Hepatocyte (in vitro differentiated cells): Measurements from ENCODE around the gene TIMM22.

Experiments
- EZH2 ChIP-seq: fragments of 200-600 bp; sonication (generic); IDR thresholded peaks from 2 replicates; pipeline ENCODE4 v1.6.1; 2016; ENCODE audit warnings: antibody characterized with exemption, mild to moderate bottlenecking, borderline replicate concordance
- EZH2phosphoT487 ChIP-seq: fragments of 200-600 bp; sonication (generic); IDR thresholded peaks from one replicate; pipeline ENCODE4 v1.6.1; 2018; ENCODE audit warnings: antibody characterized with exemption, mild to moderate bottlenecking, low read depth, moderate library complexity; ENCODE audit not compliant: unreplicated experiment, severe bottlenecking
- TF ChIP-seq, protein P1 (sequence below): fragments of 200-600 bp; sonication (generic); IDR thresholded peaks from 2 replicates; pipeline ENCODE4 v1.5.1; 2016; ENCODE audit warnings: antibody characterized with exemption, mild to moderate bottlenecking; ENCODE audit not compliant: poor library complexity

DNA sequence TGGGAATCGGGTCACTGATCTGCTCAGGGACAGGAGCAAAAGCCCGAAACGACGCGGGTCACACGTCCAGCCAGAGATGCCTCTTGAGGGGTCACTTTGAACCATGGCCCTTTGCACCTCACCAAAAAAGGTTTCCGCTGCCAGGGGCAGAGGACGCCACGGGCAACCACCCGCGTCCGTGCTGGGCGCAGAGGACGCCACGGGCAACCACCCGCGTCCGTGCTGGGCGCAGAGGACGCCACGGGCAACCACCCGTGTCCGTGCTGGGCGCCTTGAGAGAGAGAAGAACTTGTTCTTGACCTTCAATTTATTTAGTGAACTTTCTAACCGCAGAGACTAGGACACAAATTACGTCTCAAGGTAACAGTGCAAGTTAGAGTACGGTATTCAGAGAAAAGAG lies 35.5 kb downstream of the TIMM22 start:
- TF ChIP-seq EZH2 (no peak), EZH2phosphoT487 (no peak)
- TF ChIP-seq, protein P1, sequence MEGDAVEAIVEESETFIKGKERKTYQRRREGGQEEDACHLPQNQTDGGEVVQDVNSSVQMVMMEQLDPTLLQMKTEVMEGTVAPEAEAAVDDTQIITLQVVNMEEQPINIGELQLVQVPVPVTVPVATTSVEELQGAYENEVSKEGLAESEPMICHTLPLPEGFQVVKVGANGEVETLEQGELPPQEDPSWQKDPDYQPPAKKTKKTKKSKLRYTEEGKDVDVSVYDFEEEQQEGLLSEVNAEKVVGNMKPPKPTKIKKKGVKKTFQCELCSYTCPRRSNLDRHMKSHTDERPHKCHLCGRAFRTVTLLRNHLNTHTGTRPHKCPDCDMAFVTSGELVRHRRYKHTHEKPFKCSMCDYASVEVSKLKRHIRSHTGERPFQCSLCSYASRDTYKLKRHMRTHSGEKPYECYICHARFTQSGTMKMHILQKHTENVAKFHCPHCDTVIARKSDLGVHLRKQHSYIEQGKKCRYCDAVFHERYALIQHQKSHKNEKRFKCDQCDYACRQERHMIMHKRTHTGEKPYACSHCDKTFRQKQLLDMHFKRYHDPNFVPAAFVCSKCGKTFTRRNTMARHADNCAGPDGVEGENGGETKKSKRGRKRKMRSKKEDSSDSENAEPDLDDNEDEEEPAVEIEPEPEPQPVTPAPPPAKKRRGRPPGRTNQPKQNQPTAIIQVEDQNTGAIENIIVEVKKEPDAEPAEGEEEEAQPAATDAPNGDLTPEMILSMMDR, result no peak
